GM21367 (cell line): ENCODE results near the gene YEATS2.

Experiments
- ATAC-seq: cut with Tn5 transposase; IDR thresholded peaks from one replicate; pipeline ENCODE4 v1.9.1; 2021; ENCODE audit not compliant: unreplicated experiment

YEATS2 gene

DNA sequence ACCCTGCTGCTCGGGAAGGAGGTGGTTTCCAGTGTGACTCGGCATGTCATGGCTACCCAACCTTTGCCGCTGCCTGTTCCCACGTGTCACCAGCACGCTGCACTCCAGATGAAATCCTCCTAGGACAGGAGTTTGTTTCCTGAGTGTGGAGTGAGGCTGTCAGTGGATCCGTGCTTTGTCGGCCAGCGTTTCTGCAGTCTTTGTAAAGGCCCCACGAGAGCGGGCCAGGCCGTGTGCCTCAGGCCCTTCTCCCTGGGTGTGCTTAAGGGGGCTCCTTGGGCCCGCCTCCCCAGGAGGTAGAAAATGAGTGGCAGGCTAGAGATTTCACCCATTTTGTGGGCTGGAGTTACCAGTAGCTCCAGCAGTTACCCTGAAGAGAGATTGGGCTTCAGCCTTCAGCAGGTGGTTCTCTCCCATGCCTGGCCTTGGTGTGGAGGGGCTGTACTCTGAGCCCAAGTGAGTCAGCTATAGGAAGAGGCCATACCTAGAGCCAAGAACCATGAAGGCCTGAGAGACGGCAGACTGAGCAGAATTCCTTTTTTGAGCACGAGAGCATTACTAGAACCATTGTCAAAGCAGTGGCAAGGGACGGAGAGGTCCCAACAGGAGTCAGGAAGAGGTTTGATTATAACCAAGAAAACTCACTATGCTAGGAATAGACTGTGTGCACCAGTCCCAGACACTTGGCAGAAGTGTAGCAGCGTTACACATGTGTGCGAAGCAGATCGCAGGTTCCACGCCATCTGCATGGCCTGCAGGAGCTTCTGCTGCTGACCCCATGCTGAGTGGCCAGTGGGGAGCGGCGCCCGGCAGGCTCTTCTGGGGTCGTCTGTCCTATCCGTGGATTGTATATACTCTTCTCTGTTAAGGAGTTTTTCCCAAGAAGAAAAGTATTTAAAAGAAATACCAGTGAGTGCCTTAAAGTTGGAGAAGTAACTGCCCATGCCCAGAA lies 113.3 kb downstream of the YEATS2 start:
- ATAC-seq: no peak

- no peak for ATAC-seq
Measured at GRCh38 chr3:183811638-183812037, 114.0 kb downstream of the YEATS2 start.

DNA sequence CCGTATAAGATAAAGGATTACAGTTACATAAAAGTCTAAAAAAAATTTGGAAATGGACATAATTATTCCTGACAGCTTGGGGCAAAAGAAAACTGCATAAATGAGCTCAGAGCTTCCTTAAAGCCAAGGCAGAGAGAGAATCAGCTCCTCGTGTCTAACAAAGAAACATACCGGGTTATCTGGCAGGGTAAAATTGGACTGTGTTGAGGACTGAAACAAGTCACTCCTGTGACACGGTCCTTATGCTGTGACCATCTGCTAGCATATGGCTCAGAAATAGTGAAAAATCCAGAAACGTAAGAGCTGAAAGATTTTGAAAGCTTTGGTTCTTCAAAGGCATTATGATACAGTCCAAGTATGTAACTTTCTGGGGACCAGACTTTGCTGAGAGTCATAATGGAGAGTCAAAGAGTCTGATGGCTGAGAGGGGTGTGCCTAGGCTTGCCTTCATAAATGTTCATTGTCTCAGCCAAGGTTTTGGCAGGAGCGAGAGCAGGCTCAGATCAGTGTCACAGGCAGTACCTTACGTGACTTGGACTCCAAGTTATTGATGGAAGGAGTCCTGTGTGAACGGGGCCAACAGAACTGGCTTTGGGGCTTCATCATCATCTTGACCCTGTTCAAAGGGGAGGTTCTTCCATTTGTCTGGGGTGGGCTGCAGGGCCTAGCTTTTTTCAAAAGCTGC lies 115.3 kb downstream of the YEATS2 start:
- ATAC-seq: no peak

DNA sequence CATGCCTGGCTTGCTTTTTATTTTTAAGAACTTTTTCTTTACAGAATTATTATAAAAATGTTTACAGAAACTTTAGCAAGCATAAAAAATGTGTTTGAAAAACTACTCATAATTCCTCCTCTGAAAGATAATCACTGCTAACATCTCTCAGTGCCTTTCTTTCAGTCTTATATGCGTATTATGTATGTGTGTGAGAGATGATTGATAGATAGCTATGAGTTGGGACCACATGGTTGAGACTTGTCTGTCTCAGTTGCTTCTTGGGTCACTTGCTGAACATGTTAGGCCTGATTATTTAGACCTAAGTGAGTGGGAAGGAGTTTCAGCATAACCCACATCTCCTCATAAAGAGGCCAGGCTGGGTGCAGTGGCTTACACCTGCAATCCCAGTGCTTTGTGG lies 116.6 kb downstream of the YEATS2 start:
- no peak for ATAC-seq

DNA sequence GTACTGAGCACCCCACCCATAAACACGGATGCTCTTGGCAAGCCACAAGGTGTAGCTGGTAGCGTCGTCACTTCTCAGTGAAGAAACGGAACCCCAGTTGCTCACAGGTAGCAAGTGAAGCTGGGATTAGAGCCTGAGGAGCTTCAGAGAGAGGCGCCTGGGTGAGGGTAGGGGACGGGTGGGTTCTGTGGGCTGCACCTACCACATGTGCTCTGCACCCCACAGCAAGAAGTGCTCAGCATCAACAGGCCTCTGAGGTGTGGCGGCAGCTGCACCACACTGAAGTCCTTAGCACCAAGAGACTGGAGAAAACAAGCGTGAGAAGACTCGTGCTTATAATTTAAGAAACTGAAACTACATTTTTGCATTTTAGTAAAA lies 118.0 kb downstream of the YEATS2 start:
- no peak for ATAC-seq

DNA sequence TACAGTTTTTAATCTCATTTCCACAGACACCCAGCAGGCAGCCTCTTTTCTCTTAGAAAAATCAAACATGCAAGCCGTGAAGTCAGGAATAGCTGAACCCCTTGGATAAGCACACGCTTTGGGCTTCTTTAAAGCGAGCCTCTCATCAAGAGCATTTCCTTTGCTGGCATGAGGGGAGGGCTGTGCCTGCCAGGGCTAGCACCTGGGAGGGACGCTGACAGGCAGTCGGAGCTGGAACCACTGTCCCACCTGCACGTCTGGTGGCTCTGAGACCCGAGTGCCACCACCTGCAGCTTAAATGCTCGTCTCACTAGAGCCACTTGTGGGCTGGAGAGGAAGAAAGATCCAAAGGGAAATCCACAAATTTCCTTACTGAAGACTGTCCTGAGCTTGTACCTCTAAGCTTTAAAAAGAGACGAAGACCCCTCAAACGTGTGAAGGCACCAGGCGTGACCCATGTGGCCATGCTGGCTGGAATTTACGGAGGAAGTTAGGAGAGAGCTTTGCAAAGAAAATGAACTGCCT lies 118.4 kb downstream of the YEATS2 start:
- ATAC-seq: no peak

GRCh38 chr3:183816681-183817510 lies 119.3 kb downstream of the YEATS2 start:
- ATAC-seq: no peak

GRCh38 chr3:183817639-183818038 lies 120.0 kb downstream of the YEATS2 start:
- ATAC-seq: no peak

GRCh38 chr3:183818041-183818620 lies 120.5 kb downstream of the YEATS2 start:
- ATAC-seq: no peak

DNA sequence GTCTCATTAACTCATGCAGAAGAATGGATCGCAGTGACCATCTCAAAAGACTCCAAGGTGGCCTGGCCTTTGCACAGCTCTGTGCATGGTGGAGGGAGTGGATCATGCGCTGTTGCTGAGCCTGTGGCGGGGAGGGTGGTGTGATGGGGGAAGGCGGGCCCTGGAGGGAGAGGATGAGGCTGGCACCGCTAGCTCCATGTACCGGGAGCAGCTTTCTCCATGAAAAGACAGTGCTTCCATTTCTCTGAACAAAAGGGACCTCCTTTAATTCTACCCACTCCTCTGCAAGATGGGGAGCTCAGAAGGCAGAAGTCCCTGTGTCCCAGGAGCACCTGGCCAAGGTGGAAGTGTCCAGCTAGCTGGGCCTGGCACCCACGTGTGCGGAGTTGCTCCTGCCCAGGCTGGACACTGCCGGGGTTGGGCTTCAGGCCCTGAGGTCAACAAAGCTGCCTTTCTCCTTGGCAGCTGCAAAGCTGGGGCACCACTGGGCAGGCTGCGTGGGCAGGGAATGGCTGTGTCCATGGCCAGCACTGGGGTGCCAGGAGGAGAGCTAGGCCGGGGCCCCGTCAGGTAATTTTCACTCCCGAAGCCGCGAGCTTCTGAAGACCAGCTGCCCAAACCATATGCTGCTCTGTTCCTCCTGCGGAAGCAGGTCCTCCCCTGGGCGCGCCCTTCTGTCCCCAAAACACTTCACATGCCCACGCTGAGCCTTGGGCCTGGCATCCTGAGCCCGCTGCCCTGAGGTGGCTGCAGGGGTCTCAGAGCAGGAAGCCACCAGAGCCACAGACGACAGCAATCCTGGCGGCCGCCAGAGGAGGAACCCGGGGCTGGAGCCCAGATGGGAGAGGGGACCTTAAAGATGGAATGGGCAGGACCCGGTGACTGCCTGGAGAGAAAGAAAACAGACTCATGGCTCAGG lies 121.4 kb downstream of the YEATS2 start:
- ATAC-seq: no peak

DNA sequence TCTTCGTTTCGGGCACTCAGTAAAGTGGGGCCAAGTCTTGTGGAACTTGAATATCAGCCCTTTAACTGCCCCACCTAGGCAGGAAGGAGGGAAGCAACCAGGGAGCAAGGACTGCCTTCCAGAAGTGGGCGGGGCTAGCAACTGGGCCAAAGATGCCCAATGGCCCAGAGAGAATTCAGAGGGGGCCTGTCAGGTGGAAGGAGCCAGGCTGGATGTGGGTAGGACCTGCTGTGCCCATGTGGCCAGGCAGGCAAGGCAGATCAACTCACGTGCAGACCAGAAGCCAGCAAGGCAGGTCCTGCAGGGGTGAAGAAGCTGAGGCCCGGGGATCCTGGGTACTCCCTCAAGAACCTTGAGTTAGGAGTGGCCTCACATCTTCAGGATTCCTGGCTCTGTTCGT lies 122.2 kb downstream of the YEATS2 start:
- ATAC-seq: no peak

DNA sequence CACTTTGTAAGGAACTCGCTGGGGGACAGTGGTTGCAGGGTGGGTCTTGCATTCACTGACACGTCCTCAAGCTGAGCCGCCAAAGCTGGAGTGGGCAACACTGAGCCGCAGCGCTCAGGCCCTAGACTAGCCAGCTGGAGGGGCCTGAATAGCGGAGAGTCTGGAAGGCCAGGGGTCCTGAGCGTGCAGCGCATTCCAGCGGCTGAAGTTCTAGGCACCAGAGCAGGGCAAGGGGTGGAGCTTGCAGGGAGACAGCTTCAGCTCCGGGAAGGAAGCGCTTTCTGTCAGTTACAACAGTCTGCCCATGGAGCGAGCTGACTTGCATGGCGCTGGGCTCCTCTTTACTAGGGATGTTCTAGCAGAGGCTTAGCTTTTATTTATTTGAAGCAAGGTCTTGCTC lies 125.0 kb downstream of the YEATS2 start:
- no peak for ATAC-seq

DNA sequence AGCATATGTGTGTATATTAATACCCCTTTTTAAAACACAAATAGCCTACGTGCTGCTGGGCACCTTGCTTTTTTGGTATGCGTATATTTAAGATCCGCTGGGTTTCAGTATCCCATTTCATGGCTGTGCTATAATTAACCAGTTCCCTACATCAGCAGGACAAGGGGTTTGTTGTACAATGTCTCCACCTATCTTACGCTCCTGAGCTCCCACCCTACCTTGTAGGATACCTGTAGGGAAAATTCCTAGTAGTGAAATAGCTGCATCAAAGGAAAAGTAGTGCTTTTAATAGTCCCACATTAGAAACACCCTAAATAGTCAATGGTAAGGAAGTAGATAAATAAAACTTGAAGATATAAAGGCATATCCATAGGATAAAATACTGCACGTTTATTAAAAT lies 126.4 kb downstream of the YEATS2 start:
- no peak for ATAC-seq

DNA sequence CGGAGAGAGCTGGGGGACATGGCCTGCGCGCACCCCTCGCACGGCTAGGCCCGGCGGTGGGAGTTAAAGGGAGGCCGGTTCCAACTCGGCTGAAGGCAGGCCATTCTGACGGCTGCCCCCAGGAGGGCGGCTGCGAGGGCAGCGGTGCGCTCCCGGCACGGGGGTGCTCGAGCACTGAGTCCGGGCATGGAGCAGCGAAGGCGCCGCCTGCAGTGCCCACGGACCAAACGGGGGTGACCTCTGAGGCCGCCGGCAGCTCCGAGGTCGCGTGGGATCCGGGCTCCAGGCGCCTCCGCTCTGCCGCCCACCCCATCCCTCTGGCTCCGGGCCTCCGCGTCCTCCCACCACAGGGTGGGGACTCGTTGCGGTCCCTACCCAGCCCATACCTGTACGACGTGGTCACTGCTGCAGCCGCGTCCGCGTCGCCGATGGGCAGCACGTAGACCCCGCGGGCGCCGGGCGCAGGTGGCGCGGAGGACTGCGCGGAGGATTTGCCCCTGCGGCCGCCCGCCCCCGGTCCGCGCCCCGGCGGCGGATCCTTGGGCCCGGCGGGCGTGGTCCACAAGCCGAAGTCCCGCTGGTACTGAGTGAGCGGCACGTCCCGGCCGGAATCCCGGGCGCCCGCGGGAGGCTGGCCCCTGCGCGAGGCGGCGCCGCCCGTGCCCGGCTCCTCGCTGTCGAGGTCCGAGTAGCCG lies 127.3 kb downstream of the YEATS2 start:
- peak; percentile 13 for ATAC-seq

GRCh38 chr3:183825456-183826161 lies 128.0 kb downstream of the YEATS2 start, which contains the start of gene MAP6D1:
Gene MAP6D1, minus strand, starts transcription at chr3:183825577. Its CDS starts 30 bp downstream, at chr3:183825547.
- peak; percentile 46 for ATAC-seq

DNA sequence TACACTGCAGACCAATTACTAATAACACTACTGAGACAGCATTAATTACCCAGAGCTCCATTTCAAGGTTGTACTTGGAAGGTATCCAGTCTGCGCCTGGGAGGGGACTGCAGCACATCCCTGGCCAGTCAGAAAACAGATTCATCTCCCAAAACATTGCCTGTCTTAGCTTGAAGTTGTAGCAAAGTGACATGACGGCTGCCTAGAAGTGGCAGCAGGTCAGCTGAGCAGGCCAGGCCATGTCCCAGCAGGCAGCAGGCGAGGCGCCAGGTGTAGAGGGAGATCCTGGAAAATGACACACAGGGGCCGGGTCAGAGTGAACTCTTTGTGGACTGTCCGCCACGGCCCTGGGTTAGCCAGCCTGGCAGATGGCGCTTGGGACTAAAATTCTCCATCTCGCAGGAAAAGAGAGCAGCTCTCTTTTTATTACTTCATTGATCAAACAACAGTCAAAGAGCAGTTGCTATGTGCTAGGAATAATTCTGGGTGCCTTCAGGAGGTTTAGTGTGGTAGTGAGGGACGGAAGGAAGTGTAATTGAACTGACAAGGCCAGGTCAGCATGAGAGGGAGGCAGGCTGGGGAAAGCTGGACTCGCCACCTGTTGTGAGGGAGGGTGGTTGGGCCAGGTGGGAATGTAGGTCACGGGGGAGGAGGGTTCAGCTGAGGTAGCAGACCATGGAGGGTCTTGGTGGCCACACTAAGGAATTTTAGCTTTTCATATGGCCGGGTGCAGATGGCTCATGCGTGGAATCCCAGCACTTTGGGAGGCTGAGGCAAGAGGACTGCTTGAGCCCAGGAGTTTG lies 129.1 kb downstream of the YEATS2 start:
- ATAC-seq: no peak

DNA sequence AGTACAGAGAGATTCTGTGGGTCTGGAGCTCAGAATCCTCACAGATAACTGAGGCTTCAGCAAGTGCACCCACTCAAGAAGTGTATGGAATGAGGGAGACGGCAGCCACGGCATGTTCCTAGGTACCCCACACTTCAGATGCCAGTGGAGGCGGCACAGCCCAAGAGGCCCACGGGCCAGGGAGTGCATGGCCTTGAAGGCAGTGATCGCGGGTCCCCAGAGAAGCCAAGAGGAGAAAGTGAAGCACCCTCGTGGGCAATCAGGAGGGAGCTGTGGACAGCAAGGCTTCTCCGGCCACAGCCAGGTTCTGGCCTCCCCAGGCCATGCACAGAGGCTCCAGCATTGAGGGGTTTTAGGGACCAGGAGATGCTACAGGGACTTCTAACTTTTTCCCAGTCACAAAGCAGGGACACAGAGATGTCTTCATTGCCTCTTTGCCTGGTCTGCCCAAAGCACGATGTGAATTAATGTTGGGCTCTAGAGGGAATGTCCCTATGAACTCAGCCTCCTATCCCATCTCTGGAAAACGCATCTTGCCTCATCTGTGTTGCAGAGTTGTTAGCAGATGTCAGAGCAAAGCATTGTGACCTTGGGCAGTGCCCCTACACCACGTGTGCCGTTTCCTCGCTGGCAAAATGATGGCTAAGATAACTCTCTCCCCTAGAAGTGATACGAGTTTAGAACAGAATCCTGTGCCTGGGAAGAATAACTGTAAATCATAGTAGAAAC lies 130.4 kb downstream of the YEATS2 start:
- ATAC-seq: no peak
